ENCODE measurements around the gene OTOF. TPM values are rescaled to one million over a fixed set of nuclear protein-coding genes. Genes with fewer than 3 reads are reported as not detected.

OTOF gene
- total RNA-seq, 1 experiment from 2014 or later, result 0.08 TPM

DNA sequence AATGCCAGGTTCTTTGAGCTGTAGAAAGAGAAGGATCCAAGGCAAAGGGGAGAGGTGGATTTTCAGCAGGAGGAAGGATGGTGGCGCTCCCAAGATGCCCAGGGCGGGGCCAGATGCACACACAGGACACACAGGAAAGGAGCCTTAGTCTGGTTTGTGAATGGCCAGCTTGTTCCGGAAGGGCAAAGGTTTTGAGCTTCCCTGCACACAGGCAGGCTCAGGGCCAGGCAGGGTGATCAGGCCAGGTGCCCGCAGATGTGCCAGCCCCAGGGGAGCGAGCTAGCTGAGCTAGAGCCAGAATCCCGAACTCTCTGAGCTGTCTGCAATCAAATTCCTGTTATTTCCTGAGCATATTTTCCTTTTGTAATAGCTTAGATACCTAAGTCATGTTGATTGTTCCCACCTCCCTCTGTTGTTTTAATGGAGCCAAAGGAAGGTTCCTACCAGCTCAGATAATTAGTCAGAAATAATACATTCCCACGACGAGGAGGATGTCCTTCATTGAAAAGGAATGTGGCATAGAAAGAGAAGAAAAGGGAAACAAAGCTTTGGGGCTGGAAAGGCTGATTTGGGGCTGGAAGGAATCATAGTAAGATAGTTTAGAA is 13.7 kb upstream of the OTOF start:
- Histone ChIP-seq H3K27ac (no peak overlapping the region), H3K9me3 (replicated peaks) (no peaks in the 10 kb centered on the region), H3K27me3 (peaks cover 19% of the 10 kb centered on the region), H3K4me1 (no peaks in the 10 kb centered on the region), H3K36me3 (no peaks in the 10 kb centered on the region), H3K4me3 (no peak overlapping the region)
- DNase-seq, result no peak

DNA sequence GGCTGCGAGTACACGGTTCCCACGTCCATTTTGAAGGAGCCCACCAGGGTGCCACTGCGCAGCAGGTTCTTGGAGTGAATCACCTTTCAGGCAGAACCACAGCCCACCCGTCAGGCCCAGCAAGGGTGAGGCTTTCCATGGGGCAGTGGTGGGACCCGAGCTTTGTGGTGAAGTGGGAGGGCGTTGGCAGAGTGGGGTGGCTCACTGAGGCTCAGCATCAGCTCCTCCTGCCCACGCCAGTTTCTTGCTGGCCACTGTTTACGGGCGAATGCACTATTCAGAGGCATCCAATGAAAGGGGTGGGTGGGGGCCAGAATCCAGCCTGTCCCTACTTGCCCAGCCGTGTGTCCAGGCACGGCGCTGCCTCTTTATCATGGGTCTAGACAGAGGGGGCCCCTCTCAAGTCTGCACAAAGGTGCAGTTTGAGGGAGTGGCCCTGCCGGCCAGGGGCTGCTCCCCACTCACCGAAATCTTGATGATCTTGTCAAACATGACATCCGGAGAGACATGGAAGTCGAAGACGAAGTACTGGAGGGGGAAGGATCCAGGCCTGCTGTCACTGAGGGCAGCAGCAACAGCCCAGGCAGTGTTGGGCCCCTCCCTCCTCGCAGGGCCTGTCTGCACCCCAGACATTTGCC is 11.4 kb upstream of the OTOF start:
- Histone ChIP-seq H3K4me1 (no peaks in the 10 kb centered on the region), H3K36me3 (no peaks in the 10 kb centered on the region), H3K27me3 (peaks cover 11% of the 10 kb centered on the region), H3K27ac (no peak overlapping the region), H3K9me3 (replicated peaks) (no peaks in the 10 kb centered on the region), H3K4me3 (no peak overlapping the region)
- DNase-seq, result no peak

- H3K9me3 ChIP-seq (replicated peaks), result no peaks in the 10 kb centered on the region
- H3K36me3 ChIP-seq, result no peaks in the 10 kb centered on the region
- no peak overlapping the region for H3K4me3 ChIP-seq
- DNase-seq, result no peak
- H3K27me3 ChIP-seq, result peaks cover 11% of the 10 kb centered on the region
- peaks cover 2% of the 10 kb centered on the region; the same call in 1 of the 2 replicates for H3K4me1 ChIP-seq
- no peak overlapping the region for H3K27ac ChIP-seq
Measured at GRCh38 chr2:26488463-26489212, 10.7 kb upstream of the OTOF start.

GRCh38 chr2:26487192-26487591 is 9.3 kb upstream of the OTOF start:
- Histone ChIP-seq H3K27ac (no peak overlapping the region), H3K27me3 (peaks cover 4% of the 10 kb centered on the region), H3K4me1 (peaks cover 7% of the 10 kb centered on the region; the same call in 1 of the 2 replicates), H3K9me3 (replicated peaks) (no peaks in the 10 kb centered on the region), H3K36me3 (no peaks in the 10 kb centered on the region), H3K4me3 (no peak overlapping the region)
- no peak for DNase-seq

- H3K36me3 ChIP-seq, result no peaks in the 10 kb centered on the region
- peaks cover 7% of the 10 kb centered on the region; the same call in 1 of the 2 replicates for H3K4me1 ChIP-seq
- peaks cover 4% of the 10 kb centered on the region for H3K27me3 ChIP-seq
Measured at GRCh38 chr2:26486789-26487188, 8.9 kb upstream of the OTOF start.

GRCh38 chr2:26485725-26486418 is 7.9 kb upstream of the OTOF start:
- Histone ChIP-seq H3K27ac (no peak overlapping the region), H3K4me1 (peaks cover 7% of the 10 kb centered on the region; the same call in 1 of the 2 replicates), H3K9me3 (replicated peaks) (no peaks in the 10 kb centered on the region), H3K36me3 (no peaks in the 10 kb centered on the region), H3K27me3 (peaks cover 4% of the 10 kb centered on the region), H3K4me3 (no peak overlapping the region)
- DNase-seq, result no peak

More at GRCh38 chr2:26486789-26487188, 8.9 kb upstream of the OTOF start:
- Histone ChIP-seq H3K9me3 (replicated peaks) (no peaks in the 10 kb centered on the region), H3K4me3 (no peak overlapping the region), H3K27ac (no peak overlapping the region)
- DNase-seq, result no peak

DNA sequence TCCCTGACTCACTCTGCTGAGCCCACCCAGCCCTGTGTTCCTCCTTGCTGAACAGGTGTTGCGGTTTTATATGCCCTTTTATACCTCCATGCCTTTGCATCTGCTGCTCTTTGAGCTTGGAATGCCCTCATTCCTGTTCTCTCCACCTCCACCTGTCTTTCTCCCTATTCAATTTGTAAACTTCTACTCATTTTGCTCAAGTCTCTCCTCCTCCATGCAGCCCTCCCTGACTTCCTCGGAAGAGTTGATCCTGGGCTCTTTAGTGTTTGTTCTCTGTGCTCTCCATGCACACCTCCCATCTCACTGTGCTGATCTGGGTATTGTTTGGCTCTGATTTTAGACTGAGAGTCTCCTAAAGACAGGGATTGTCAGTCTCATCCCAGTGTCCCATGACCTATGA is 7.2 kb upstream of the OTOF start:
- Histone ChIP-seq H3K4me3 (no peak overlapping the region), H3K9me3 (replicated peaks) (no peaks in the 10 kb centered on the region), H3K27me3 (no peaks in the 10 kb centered on the region), H3K4me1 (peaks cover 7% of the 10 kb centered on the region; the same call in 1 of the 2 replicates), H3K27ac (no peak overlapping the region), H3K36me3 (no peaks in the 10 kb centered on the region)
- no peak for DNase-seq

- peaks cover 7% of the 10 kb centered on the region; the same call in 1 of the 2 replicates for H3K4me1 ChIP-seq
- H3K4me3 ChIP-seq, result no peak overlapping the region
- no peak for DNase-seq
- H3K9me3 ChIP-seq (replicated peaks), result no peaks in the 10 kb centered on the region
- H3K27ac ChIP-seq, result no peak overlapping the region
- no peaks in the 10 kb centered on the region for H3K27me3 ChIP-seq
- H3K36me3 ChIP-seq, result no peaks in the 10 kb centered on the region
Measured at GRCh38 chr2:26484579-26484978, 6.7 kb upstream of the OTOF start.

GRCh38 chr2:26483957-26484565 is 6.1 kb upstream of the OTOF start:
- peak in 1 of 2 experiments; percentile 52 for DNase-seq
- Histone ChIP-seq H3K4me1 (peaks cover 7% of the 10 kb centered on the region; the same call in 1 of the 2 replicates), H3K27ac (no peak overlapping the region), H3K27me3 (no peaks in the 10 kb centered on the region), H3K36me3 (no peaks in the 10 kb centered on the region), H3K9me3 (replicated peaks) (no peaks in the 10 kb centered on the region), H3K4me3 (no peak overlapping the region)

DNA sequence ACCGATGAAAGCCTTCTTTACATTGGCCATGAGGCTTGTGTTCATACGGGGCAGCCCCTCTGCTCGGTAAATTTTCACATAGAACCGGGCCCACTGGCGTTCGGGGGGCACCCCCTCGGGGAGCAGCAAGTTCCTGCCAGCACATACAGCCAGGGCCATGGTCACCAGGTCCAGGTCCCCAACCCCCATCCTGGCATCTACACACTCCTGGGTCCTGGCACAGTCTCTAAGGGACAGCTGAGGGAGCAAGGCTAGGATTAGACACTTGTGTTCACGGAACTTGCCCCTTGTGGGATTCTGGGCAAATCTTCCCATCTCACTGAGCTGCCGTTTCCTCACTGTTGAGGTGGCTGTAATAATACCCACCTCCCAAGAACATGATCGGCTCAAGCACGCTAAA is 5.6 kb upstream of the OTOF start:
- Histone ChIP-seq H3K9me3 (replicated peaks) (no peaks in the 10 kb centered on the region), H3K4me1 (peaks cover 7% of the 10 kb centered on the region; the same call in 1 of the 2 replicates), H3K27me3 (no peaks in the 10 kb centered on the region), H3K4me3 (no peak overlapping the region), H3K27ac (no peak overlapping the region), H3K36me3 (no peaks in the 10 kb centered on the region)
- no peak for DNase-seq

DNA sequence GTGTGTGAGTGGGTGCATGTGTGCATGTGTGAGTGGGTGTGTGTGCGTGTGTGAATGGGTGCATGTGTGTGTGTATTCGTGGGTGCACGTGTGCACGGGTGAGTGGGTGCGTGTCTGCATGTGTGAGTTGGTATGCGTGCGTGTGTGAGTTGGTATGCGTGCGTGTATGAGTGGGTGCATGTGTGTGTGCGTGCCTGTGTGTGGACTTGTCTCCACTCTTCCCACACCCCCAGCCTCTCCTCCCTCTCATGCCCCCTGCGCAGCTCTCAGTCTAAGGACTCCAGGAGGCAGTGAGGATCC is 5.1 kb upstream of the OTOF start:
- Histone ChIP-seq H3K4me3 (no peak overlapping the region), H3K4me1 (peaks cover 10% of the 10 kb centered on the region; the same call in 1 of the 2 replicates), H3K9me3 (replicated peaks) (no peaks in the 10 kb centered on the region), H3K36me3 (no peaks in the 10 kb centered on the region), H3K27me3 (no peaks in the 10 kb centered on the region), H3K27ac (no peak overlapping the region)
- no peak for DNase-seq

GRCh38 chr2:26482211-26483026 is 4.5 kb upstream of the OTOF start:
- Histone ChIP-seq H3K27me3 (no peaks in the 10 kb centered on the region), H3K4me3 (no peak overlapping the region), H3K9me3 (replicated peaks) (no peaks in the 10 kb centered on the region), H3K36me3 (no peaks in the 10 kb centered on the region), H3K27ac (no peak overlapping the region), H3K4me1 (peaks cover 15% of the 10 kb centered on the region)
- DNase-seq, result no peak

GRCh38 chr2:26481706-26482105 is 3.8 kb upstream of the OTOF start:
- H3K4me3 ChIP-seq, result no peak overlapping the region
- no peaks in the 10 kb centered on the region for H3K9me3 ChIP-seq (replicated peaks)
- H3K27ac ChIP-seq, result no peak overlapping the region
- H3K36me3 ChIP-seq, result no peaks in the 10 kb centered on the region
- no peaks in the 10 kb centered on the region for H3K27me3 ChIP-seq
- H3K4me1 ChIP-seq, result peaks cover 15% of the 10 kb centered on the region
- no peak for DNase-seq

Data from SJCRH30 (cell line).